ENCODE measurements around the gene POM121L2.

DNA sequence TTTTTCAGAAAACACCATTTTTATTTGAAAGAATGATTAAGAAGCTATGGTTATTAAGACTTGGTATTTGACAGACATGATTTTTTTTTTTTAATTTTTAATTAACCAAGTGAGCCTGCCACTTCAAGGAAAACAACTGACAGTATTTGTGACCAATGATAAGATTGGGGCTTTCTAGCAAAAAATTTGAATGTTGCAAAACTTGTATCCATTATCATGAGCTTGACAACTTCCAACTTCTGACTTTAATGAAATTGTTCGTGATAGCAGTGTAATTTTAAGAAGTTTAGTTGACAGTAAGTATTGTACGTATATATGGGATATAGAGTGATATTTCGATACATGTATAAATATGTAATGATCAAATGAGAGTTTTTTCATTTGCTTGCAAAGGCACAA lies 21.6 kb upstream of the POM121L2 start:
- TF ChIP-seq, protein P1, sequence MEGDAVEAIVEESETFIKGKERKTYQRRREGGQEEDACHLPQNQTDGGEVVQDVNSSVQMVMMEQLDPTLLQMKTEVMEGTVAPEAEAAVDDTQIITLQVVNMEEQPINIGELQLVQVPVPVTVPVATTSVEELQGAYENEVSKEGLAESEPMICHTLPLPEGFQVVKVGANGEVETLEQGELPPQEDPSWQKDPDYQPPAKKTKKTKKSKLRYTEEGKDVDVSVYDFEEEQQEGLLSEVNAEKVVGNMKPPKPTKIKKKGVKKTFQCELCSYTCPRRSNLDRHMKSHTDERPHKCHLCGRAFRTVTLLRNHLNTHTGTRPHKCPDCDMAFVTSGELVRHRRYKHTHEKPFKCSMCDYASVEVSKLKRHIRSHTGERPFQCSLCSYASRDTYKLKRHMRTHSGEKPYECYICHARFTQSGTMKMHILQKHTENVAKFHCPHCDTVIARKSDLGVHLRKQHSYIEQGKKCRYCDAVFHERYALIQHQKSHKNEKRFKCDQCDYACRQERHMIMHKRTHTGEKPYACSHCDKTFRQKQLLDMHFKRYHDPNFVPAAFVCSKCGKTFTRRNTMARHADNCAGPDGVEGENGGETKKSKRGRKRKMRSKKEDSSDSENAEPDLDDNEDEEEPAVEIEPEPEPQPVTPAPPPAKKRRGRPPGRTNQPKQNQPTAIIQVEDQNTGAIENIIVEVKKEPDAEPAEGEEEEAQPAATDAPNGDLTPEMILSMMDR (conservative IDR thresholded peaks at IDR 0.05; ENCODE audit: low read length) = no peak
- TF ChIP-seq EZH2phosphoT487 (IDR thresholded peaks at IDR 0.05; ENCODE audit: borderline replicate concordance) = no peak
